Heart left ventricle (tissue), 13 donors: ENCODE data around the gene PUM1.

Experiments
- CTCF ChIP-seq, 12 donors: fragments of 200-600 bp; sonication (generic) in 4 of 12; IDR thresholded peaks; one replicate each; pipeline versions ENCODE4 v1.5.0 to v1.8.0; 2018 to 2022; ENCODE audit warnings: antibody characterized with exemption in 12 of 12, mild to moderate bottlenecking in 5 of 12
- POLR2A ChIP-seq, 2 donors: fragments of 450-650 bp; IDR thresholded peaks; one replicate each; pipeline ENCODE4 v1.6.1; 2017; ENCODE audit warnings: antibody characterized with exemption in 2 of 2, mild to moderate bottlenecking in 2 of 2, moderate library complexity in 2 of 2
- donor health status: ischemic (EF 13 %, LVEDD 7.1; RV severe dilation, severe dysfunction).
- donor health status: DM: no; HTN: yes; CAD: no.
- donor health status: DM: no; HTN: no; CAD: no.
- donor health status: ischemic (EF 25% LVEDD 6.9; RV normal size, moderate dysfunction).
- donor health status: ischemic (EF 25% LVEDD 5.7; RV mildly dilated, moderate dysfunction).
- donor health status: ischemic (EF 35%, LVEDD 5.7; RV mildly dilated, moderate dysfunction).
- donor health status: nonischemic (EF 11% LVEDD 7.7; RV severe dilation, severe dysfunction).
- donor health status: DM: yes; HTN: yes; CAD: no.
- donor health status: PGD.
- donor health status: ischemic (EF 29% LVEDD 5.4; RV normal size, mild dysfunction).
- donor health status: nonischemic (EF 23%, LVEDD 6.1; RV moderate dilation, normal function).

DNA sequence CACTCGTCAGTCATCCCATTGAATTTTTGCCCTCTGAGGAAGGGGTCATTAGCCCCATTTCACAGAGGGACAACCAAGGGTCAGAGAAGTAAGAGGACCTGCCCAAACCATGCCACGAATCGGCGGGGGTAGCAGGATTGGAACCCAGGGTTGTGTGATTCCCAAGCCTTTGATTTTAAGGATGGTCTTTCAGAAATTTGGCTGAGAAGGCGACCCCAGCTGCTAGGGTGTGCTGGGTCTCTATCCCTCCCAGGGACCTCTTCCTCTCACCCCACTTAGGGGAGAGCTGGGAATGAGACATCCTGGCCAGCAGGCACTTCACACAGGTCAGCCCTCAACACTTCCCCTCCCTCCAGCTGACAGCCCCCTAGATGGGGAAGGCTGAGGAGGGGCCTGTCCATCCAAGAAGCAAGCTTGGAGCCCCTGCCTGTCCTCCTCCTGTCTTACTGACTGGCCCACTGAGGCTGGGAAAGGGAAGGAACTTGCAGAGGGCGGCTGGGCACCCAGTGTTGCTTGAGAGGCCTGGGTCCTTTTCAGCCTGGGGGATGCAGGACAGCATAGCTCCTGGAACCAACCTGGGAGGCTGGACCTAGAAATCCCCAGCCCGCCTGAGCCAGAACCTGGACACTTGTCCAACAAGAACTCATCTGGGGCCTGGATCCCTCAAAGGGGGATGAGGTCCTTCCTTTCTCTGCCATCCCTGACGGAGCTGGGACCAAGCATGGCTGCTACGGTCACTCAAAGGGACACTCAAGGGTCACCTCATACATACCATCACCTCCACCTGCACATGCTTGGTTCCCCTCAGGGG lies 158.7 kb downstream of the PUM1 start:
- no peak for TF ChIP-seq CTCF (IDR thresholded peaks at IDR 0.05)
- no peak for TF ChIP-seq POLR2A (IDR thresholded peaks at IDR 0.05)
